ENCODE measurements around the gene OR9Q1. TPM values are rescaled to one million over a fixed set of nuclear protein-coding genes. Genes with fewer than 3 reads are reported as not detected.

OR9Q1 gene
- under 1 TPM in 1 of 4 donors, not detected in 3; 0.29 TPM for total RNA-seq

- 82% methylated on average over 5 of the region's 5 CpGs for WGBS
- TF ChIP-seq POLR2A (IDR thresholded peaks at IDR 0.05), result no peak
- TF ChIP-seq CTCF (IDR thresholded peaks at IDR 0.05), result no peak
- no peak for TF ChIP-seq POLR2AphosphoS5 (IDR thresholded peaks at IDR 0.05)
- TF ChIP-seq EP300 (IDR thresholded peaks at IDR 0.05), result no peak
- Histone ChIP-seq H3K36me3 (no peaks in the 10 kb centered on the region), H3K27me3 (no peaks in the 10 kb centered on the region), H3K4me3 (no peak within 1 kb of the TSS), H3K9me3 (no peaks in the 10 kb centered on the region), H3K4me1 (peaks cover 11% of the 10 kb centered on the region), H3K27ac (no peak within 1 kb of the TSS)
- no peak for DNase-seq (ENCODE audit: low spot score in 2 of 2)
Measured at GRCh38 chr11:58023435-58023931, at the start of gene OR9Q1. TSS of gene OR9Q1 (plus strand) at chr11:58023881. CDS start at chr11:58179445, 155,564 bp downstream.

- no peak for TF ChIP-seq CTCF (IDR thresholded peaks at IDR 0.05)
- no peak for TF ChIP-seq POLR2AphosphoS5 (IDR thresholded peaks at IDR 0.05)
- no peak for TF ChIP-seq EP300 (IDR thresholded peaks at IDR 0.05)
- no peak for TF ChIP-seq POLR2A (IDR thresholded peaks at IDR 0.05)
- DNase-seq (ENCODE audit: low spot score in 2 of 2), result no peak
- H3K4me3 ChIP-seq, result no peak overlapping the region
- no peaks in the 10 kb centered on the region for H3K9me3 ChIP-seq
- H3K27me3 ChIP-seq, result no peaks in the 10 kb centered on the region
- H3K27ac ChIP-seq, result no peak overlapping the region
- no peaks in the 10 kb centered on the region for H3K36me3 ChIP-seq
- 67% methylated on average over 1 of the region's 1 CpG for WGBS
- H3K4me1 ChIP-seq, result no peaks in the 10 kb centered on the region
Measured at GRCh38 chr11:57974132-57974531, 49.5 kb upstream of the OR9Q1 start.

GRCh38 chr11:57974848-57975601 lies 48.7 kb upstream of the OR9Q1 start:
- H3K36me3 ChIP-seq, result no peaks in the 10 kb centered on the region
- TF ChIP-seq POLR2A (IDR thresholded peaks at IDR 0.05) (no peak), POLR2AphosphoS5 (IDR thresholded peaks at IDR 0.05) (no peak), EP300 (IDR thresholded peaks at IDR 0.05) (no peak), CTCF (IDR thresholded peaks at IDR 0.05) (no peak)
- WGBS, result 90% methylated on average over 15 of the region's 15 CpGs
- H3K4me1 ChIP-seq, result no peaks in the 10 kb centered on the region
- no peak overlapping the region for H3K4me3 ChIP-seq
- no peaks in the 10 kb centered on the region for H3K9me3 ChIP-seq
- no peak overlapping the region for H3K27ac ChIP-seq
- DNase-seq (ENCODE audit: low spot score in 2 of 2), result no peak
- no peaks in the 10 kb centered on the region for H3K27me3 ChIP-seq

GRCh38 chr11:57977709-57978108 lies 46.0 kb upstream of the OR9Q1 start:
- no peak for DNase-seq (ENCODE audit: low spot score in 2 of 2)
- 42% methylated on average over 2 of the region's 2 CpGs for WGBS
- Histone ChIP-seq H3K4me1 (no peaks in the 10 kb centered on the region), H3K36me3 (no peaks in the 10 kb centered on the region), H3K27me3 (no peaks in the 10 kb centered on the region), H3K4me3 (no peak overlapping the region), H3K27ac (no peak overlapping the region), H3K9me3 (no peaks in the 10 kb centered on the region)
- TF ChIP-seq POLR2AphosphoS5 (IDR thresholded peaks at IDR 0.05) (no peak), CTCF (IDR thresholded peaks at IDR 0.05) (no peak), POLR2A (IDR thresholded peaks at IDR 0.05) (no peak), EP300 (IDR thresholded peaks at IDR 0.05) (no peak)

- Histone ChIP-seq H3K27me3 (no peaks in the 10 kb centered on the region), H3K27ac (no peak overlapping the region), H3K9me3 (no peaks in the 10 kb centered on the region), H3K36me3 (no peaks in the 10 kb centered on the region), H3K4me3 (no peak overlapping the region), H3K4me1 (no peaks in the 10 kb centered on the region)
- TF ChIP-seq POLR2A (IDR thresholded peaks at IDR 0.05) (no peak), EP300 (IDR thresholded peaks at IDR 0.05) (no peak), POLR2AphosphoS5 (IDR thresholded peaks at IDR 0.05) (no peak), CTCF (IDR thresholded peaks at IDR 0.05) (no peak)
- DNase-seq (ENCODE audit: low spot score in 2 of 2), result no peak
- 96% methylated on average over 3 of the region's 3 CpGs for whole genome bisulfite sequencing
Measured at GRCh38 chr11:57978686-57979531, 44.8 kb upstream of the OR9Q1 start.
